HG03066 (cell line): ENCODE data around the gene GPR35.

Experiments
- ATAC-seq: cut with Tn5 transposase; IDR thresholded peaks from one replicate; pipeline ENCODE4 v1.9.1; 2021; ENCODE audit warnings: low read depth; ENCODE audit not compliant: unreplicated experiment

The GPR35 gene

GRCh38 chr2:240624950-240625621 is at the start of gene GPR35:
GPR35 (plus strand) TSS chr2:240625480; CDS start chr2:240629953, 4,473 bp downstream.
- ATAC-seq = no peak

- ATAC-seq = no peak
These were observed 49.2 kb upstream of the GPR35 start for GRCh38 chr2:240576036-240576435.

- ATAC-seq = no peak
These were observed 48.7 kb upstream of the GPR35 start for GRCh38 chr2:240576436-240577205.

- ATAC-seq = no peak
These were observed 47.8 kb upstream of the GPR35 start for GRCh38 chr2:240577281-240578109.

- ATAC-seq = no peak
These were observed 47.2 kb upstream of the GPR35 start for GRCh38 chr2:240578110-240578450.

- ATAC-seq = no peak
These were observed 46.8 kb upstream of the GPR35 start for GRCh38 chr2:240578488-240578887.

GRCh38 chr2:240579071-240579762 is 46.1 kb upstream of the GPR35 start:
- no peak for ATAC-seq

GRCh38 chr2:240579771-240580614 is 45.3 kb upstream of the GPR35 start:
- no peak for ATAC-seq

GRCh38 chr2:240581811-240582210 is 43.5 kb upstream of the GPR35 start:
- no peak for ATAC-seq

- no peak for ATAC-seq
These were observed 42.5 kb upstream of the GPR35 start for GRCh38 chr2:240582781-240583180.

- ATAC-seq = no peak
These were observed 41.5 kb upstream of the GPR35 start for GRCh38 chr2:240583774-240584173.

- ATAC-seq = peak; percentile 59
These were observed 40.7 kb upstream of the GPR35 start for GRCh38 chr2:240584486-240585031.

GRCh38 chr2:240585101-240585500 is 40.2 kb upstream of the GPR35 start:
- ATAC-seq = peak; percentile 29

- no peak for ATAC-seq
These were observed 39.5 kb upstream of the GPR35 start for GRCh38 chr2:240585681-240586197.

GRCh38 chr2:240586198-240586918 is 38.9 kb upstream of the GPR35 start, which contains the start of gene CAPN10:
CAPN10 (plus strand) TSS chr2:240586734; CDS start chr2:240586912, 178 bp downstream.
- peak; percentile 52 for ATAC-seq

- no peak for ATAC-seq
These were observed 38.1 kb upstream of the GPR35 start for GRCh38 chr2:240586919-240587800.

- ATAC-seq = no peak
These were observed 37.1 kb upstream of the GPR35 start for GRCh38 chr2:240588006-240588655.
